HPDE6-E6E7 (cell line): ENCODE data around the gene AP1G1.
"Not testable (repeated sequence)": the region's sequence is repeated elsewhere in the genome, so short reads cannot be mapped to it uniquely, and the experiment has no call there.

Experiments
- DNase-seq: peaks from one replicate; pipeline ENCODE4 v3.0.0; 2011; ENCODE audit warnings: missing footprints; ENCODE audit errors: extremely low spot score

Gene AP1G1

GRCh38 chr16:71706046-71706445 is 102.6 kb downstream of the AP1G1 start:
- no peak for DNase-seq

GRCh38 chr16:71703333-71703732 is 105.3 kb downstream of the AP1G1 start:
- DNase-seq, result no peak

DNA sequence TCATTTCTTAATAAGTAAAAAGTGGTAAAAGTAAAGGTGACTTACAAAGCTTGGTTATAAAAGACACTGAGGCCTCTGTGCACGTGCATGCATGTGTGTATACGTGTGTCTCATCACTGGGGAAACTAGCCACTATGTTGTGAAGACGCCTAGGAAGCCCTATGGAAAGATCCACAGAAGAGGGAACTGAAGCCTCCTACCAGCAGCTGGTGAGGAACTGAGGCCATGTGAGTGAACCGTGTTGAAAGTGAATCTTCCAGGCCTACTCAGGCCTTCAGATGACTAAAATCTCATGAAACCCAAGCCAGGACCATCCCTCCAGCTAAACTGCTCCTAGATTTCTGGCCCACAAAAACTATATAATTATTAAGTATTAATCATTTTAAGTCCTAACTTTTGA is 107.8 kb downstream of the AP1G1 start:
- DNase-seq, result no peak

DNA sequence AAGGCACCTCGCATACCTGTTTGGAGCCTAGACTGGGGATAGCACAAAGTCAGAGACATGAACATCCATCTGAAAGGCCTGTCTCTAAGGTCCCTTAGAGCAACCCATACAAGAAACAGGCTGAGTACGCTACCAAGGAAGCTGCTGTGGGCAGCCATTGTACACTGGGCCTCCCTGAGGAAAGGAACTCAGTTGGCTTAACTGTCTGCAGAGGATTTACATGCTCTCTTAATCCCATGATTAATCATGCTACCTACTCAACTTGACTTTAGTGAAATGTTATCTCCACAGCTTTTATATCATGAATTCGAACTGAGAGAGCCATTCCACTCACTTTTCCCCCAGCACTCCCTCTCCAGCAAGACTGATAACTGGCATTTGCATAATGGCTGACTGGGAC is 110.1 kb downstream of the AP1G1 start:
- no peak for DNase-seq

DNA sequence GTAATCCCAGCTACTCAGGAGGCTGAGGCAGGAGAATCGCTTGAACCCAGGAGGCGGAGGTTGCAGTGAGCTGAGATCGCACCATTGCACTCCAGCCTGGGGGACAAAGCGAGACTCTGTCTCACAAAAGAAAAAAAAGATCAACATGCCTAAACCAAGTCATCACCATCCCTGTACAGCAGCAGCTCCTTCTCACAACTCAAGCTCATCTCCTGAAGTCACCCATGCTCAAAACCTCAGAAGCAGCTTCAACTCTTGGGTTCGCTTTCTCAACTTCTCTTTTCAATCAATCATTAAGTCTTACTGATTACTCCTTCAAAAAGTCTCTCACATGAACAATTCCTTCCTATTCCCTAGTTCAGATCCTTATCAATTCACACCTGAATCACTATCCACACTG is 115.5 kb downstream of the AP1G1 start:
- DNase-seq, result no peak

GRCh38 chr16:71689901-71690300 is 118.7 kb downstream of the AP1G1 start:
- no peak for DNase-seq

DNA sequence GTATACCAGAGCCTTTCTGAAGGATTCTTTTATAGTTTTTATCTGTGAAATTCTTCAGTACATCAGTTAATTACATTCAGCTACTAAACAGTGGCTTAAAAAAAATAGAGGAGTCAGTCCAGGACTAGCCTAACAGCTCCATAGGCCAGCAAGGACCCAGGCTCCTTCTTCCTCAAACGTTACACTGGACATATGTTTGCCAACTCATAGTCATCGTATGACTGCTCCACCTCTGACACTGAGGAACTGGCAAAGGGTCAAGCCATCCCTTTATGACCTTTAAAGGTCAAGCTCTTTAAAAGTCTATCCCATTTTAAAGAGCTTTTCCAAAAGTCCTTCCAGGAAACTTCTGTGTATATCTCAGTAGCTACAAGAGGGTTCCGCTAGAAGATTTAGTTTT is 120.8 kb downstream of the AP1G1 start:
- no peak for DNase-seq

- not testable (repeated sequence) for DNase-seq
Measured at GRCh38 chr16:71684280-71684679, 124.4 kb downstream of the AP1G1 start.

DNA sequence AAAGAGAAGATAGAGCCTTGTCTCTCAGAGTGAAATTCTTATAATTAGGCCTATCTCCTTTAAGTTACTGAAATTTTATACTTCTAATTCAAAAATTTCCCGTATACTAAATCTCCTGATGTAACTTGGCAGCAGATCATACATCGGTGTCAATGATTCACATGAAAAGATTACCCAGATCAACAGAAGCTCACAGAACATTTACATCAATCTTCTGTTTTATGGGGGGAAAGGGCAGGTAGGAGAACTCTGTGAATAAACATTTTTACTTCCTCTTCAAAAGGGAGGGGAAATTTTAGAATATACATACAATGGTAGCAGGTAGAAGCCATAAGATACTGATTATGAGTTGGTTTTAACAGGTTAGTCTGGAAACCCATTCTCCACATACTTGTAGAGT is 127.3 kb downstream of the AP1G1 start:
- no peak for DNase-seq
